Measurements from ENCODE around the gene MAP7D3. TPM values are rescaled to one million over a fixed set of nuclear protein-coding genes. Genes with fewer than 3 reads are reported as not detected.

The MAP7D3 gene
- total and polyA plus RNA-seq, 9 of the 15 experiments (the other 6 are each of a cell fraction or from before 2014, with no cell fraction given) = 9.4 to 27.7 (median 14.0) TPM

- BruUV-seq (replicated peaks) = no TSS peak
- 66% methylated on average over 5 of the region's 5 CpGs for WGBS (ENCODE audit: insufficient coverage, low coverage, missing lambda C conversion rate)
- CTCF ChIA-PET (ENCODE audit: low intra/inter-chr PET ratio) = no interaction called here
Measured at GRCh38 chrX:136210806-136211205, 40.4 kb downstream of the MAP7D3 start.

More at GRCh38 chrX:136210806-136211205, 40.4 kb downstream of the MAP7D3 start:
- H4K20me1 ChIP-seq (replicated peaks; ENCODE audit: control insufficient read depth, insufficient read depth, low read length) = no peaks in the 10 kb centered on the region
- peaks cover 0 to 3% of the 10 kb centered on the region in 2 experiments; a peak in 2 of 5 replicates for H3K4me1 ChIP-seq (replicated peaks in 1 of 2; ENCODE audit: control insufficient read depth in 2 of 2, insufficient read depth in 2 of 2, low read length in 2 of 2)
- H3K9me3 ChIP-seq (replicated peaks; ENCODE audit: control insufficient read depth, insufficient read depth, low read depth, low read length) = no peaks in the 10 kb centered on the region
- H3K27ac ChIP-seq (ENCODE audit: extremely low read depth, low read depth, low read length) = no peak overlapping the region
- in situ Hi-C loops (cut with MboI) (no loop called here), intact Hi-C loops (cut with micrococcal nuclease) (loop anchor here (5.0 kb wide), 1 partner anchor 56 kb away; no protein-coding TSS in a partner anchor)
- no peak for DNase-seq (ENCODE audit: extremely low read depth in 1 of 4, low spot score in 3 of 4)
- POLR2A ChIA-PET = no interaction called here
- H3K9ac ChIP-seq (ENCODE audit: insufficient read depth in 1 of 2, low read depth in 2 of 2, low read length in 2 of 2) = no peak overlapping the region
- H3K27me3 ChIP-seq (ENCODE audit: control insufficient read depth in 2 of 2, insufficient read depth in 2 of 2, low read length in 2 of 2) = peaks cover 0 to 20% of the 10 kb centered on the region in 2 experiments; a peak in 4 of 5 replicates
- H3K9me1 ChIP-seq (ENCODE audit: control insufficient read depth, insufficient read depth, low read length) = no peaks in the 10 kb centered on the region
- no peak for ATAC-seq
- no peak for FAIRE-seq
- no peaks in the 10 kb centered on the region for H3K79me2 ChIP-seq (ENCODE audit: control insufficient read depth, insufficient read depth, low read length)
- no peak overlapping the region for H3K4me3 ChIP-seq
- no peaks in the 10 kb centered on the region for H3K36me3 ChIP-seq (ENCODE audit: control insufficient read depth, insufficient read depth, low read length)
- TF ChIP-seq ZC3H8 (IDR thresholded peaks at IDR 0.05) (no peak), SPI1 (IDR thresholded peaks at IDR 0.05; ENCODE audit: borderline replicate concordance, low read depth, low read length) (no peak), PRPF4 (IDR thresholded peaks at IDR 0.05; ENCODE audit: insufficient read depth, low read depth, low read length, poor library complexity, severe bottlenecking) (no peak), FIP1L1 (IDR thresholded peaks at IDR 0.05; ENCODE audit: low read depth, low read length, poor library complexity, severe bottlenecking) (no peak), ELF2 (CRISPR knock-in tag; IDR thresholded peaks at IDR 0.05) (no peak), ZNF324 (CRISPR knock-in tag; IDR thresholded peaks at IDR 0.05) (no peak), MBD1 (CRISPR knock-in tag; IDR thresholded peaks at IDR 0.05) (no peak), IRF1 (CRISPR knock-in tag; IDR thresholded peaks at IDR 0.05; ENCODE audit: borderline replicate concordance) (no peak)
- H2AFZ ChIP-seq (ENCODE audit: low read depth, low read length) = no peak overlapping the region
- no peak overlapping the region for H3K4me2 ChIP-seq (ENCODE audit: insufficient read depth, low read length)
